Neural cell (in vitro differentiated cells): Measurements from ENCODE around the gene DHH. TPM values are rescaled to one million over a fixed set of nuclear protein-coding genes. Genes with fewer than 3 reads are reported as not detected.

ENCODE experiments used
- H2AFZ ChIP-seq: fragments of 200-600, 300-800 bp; sonication (generic), shearing (Covaris generic); 2 replicates; pipeline ENCODE4 v1.6.0; 2014; ENCODE audit warnings: low read depth, mild to moderate bottlenecking, antibody characterized with exemption, low read length, moderate library complexity
- H3F3A ChIP-seq: fragments of 200-600 bp; shearing (Covaris generic); 2 replicates; pipeline ENCODE4 v1.6.1; 2016; ENCODE audit warnings: mild to moderate bottlenecking, moderate library complexity, mixed read lengths, antibody characterized with exemption, low read length; ENCODE audit not compliant: insufficient read depth, poor library complexity, severe bottlenecking
- H3K27ac ChIP-seq: fragments of 200-600, 300-800 bp; sonication (generic), shearing (Covaris generic); 2 replicates; pipeline ENCODE4 v1.5.1; 2014; ENCODE audit warnings: mild to moderate bottlenecking, low read length, moderate library complexity
- H3K27me3 ChIP-seq: fragments of 300-800, 200-600 bp; sonication (generic), shearing (Covaris generic); 2 replicates; pipeline ENCODE4 v1.6.0; 2014; ENCODE audit warnings: mild to moderate bottlenecking, low read depth, low read length, moderate library complexity; ENCODE audit not compliant: insufficient read depth
- H3K36me3 ChIP-seq: fragments of 300-800, 200-600 bp; sonication (generic), shearing (Covaris generic); 2 replicates; pipeline ENCODE4 v1.5.1; 2014; ENCODE audit warnings: mild to moderate bottlenecking, antibody characterized with exemption, low read length, moderate library complexity; ENCODE audit not compliant: insufficient read depth
- H3K4me2 ChIP-seq: fragments of 300-800, 200-600 bp; sonication (generic), shearing (Covaris generic); 2 replicates; pipeline ENCODE4 v1.6.0; 2014; ENCODE audit warnings: mild to moderate bottlenecking, low read length
- H3K4me3 ChIP-seq: fragments of 300-800, 200-600 bp; sonication (generic), shearing (Covaris generic); 2 replicates; pipeline ENCODE4 v1.5.1; 2014; ENCODE audit warnings: mild to moderate bottlenecking, low read length, moderate library complexity
- H3K79me2 ChIP-seq: fragments of 200-600 bp; shearing (Covaris generic); replicated peaks from 2 replicates; pipeline ENCODE4 v1.6.0; 2014; ENCODE audit warnings: mild to moderate bottlenecking, low read length, moderate library complexity; ENCODE audit not compliant: insufficient read depth
- H3K9ac ChIP-seq: fragments of 300-800, 200-600 bp; sonication (generic), shearing (Covaris generic); 2 replicates; pipeline ENCODE4 v1.6.1; 2016; ENCODE audit warnings: mild to moderate bottlenecking, low read length, mixed read lengths
- H3K9me2 ChIP-seq: fragments of 200-600 bp; shearing (Covaris generic); 2 replicates; pipeline ENCODE4 v1.6.1; 2016; ENCODE audit warnings: mild to moderate bottlenecking, low read length, mixed read lengths; ENCODE audit not compliant: insufficient read depth
- H3K9me3 ChIP-seq: fragments of 200-600, 300-800 bp; sonication (generic), shearing (Covaris generic); 2 replicates; pipeline ENCODE4 v1.6.1; 2016; ENCODE audit warnings: mild to moderate bottlenecking, mixed run types, low read length, moderate library complexity, mixed read lengths
- H4K20me1 ChIP-seq: fragments of 200-600 bp; shearing (Covaris generic); 2 replicates; pipeline ENCODE4 v1.6.1; 2016; ENCODE audit warnings: mild to moderate bottlenecking, mixed run types; ENCODE audit not compliant: insufficient read depth
- EZH2 ChIP-seq: fragments of 200-600, 300-800 bp; shearing (Covaris generic), sonication (generic); IDR thresholded peaks from 2 replicates; pipeline ENCODE4 v1.6.1; 2014; ENCODE audit warnings: antibody characterized with exemption, low read length, borderline replicate concordance, mild to moderate bottlenecking; ENCODE audit not compliant: insufficient read depth, poor library complexity, severe bottlenecking
- MXI1 ChIP-seq: fragments of 450-650 bp; conservative IDR thresholded peaks from 2 replicates; pipeline ENCODE4 v1.6.1; 2014; ENCODE audit warnings: antibody characterized with exemption, mild to moderate bottlenecking; ENCODE audit not compliant: poor library complexity, severe bottlenecking
- POLR2AphosphoS5 ChIP-seq: IDR thresholded peaks from 2 replicates; pipeline ENCODE4 v1.6.1; 2012
- RAD21 ChIP-seq: fragments of 450-650 bp; conservative IDR thresholded peaks from 2 replicates; pipeline ENCODE4 v1.6.1; 2014; ENCODE audit warnings: antibody characterized with exemption, mild to moderate bottlenecking, moderate library complexity
- polyA plus RNA-seq: library from polyadenylated mRNA; depleted of rRNA; stranded (reverse); fragments of >200 nt; gene quantifications from 2 replicates; pipeline ENCODE4 v1.2.3, GENCODE V29; 2014
- TF ChIP-seq, protein P1 (sequence below): IDR thresholded peaks from 2 replicates; pipeline ENCODE4 v1.6.1; 2012; ENCODE audit warnings: borderline replicate concordance
- TF ChIP-seq, protein P2 (sequence below): fragments of 450-650 bp; IDR thresholded peaks from 2 replicates; pipeline ENCODE4 v1.5.1; 2014; ENCODE audit warnings: antibody characterized with exemption, mild to moderate bottlenecking, moderate library complexity; ENCODE audit not compliant: poor library complexity, severe bottlenecking

The DHH gene
- polyA plus RNA-seq, 1 donor from 2014 or later: 0.66 TPM

DNA sequence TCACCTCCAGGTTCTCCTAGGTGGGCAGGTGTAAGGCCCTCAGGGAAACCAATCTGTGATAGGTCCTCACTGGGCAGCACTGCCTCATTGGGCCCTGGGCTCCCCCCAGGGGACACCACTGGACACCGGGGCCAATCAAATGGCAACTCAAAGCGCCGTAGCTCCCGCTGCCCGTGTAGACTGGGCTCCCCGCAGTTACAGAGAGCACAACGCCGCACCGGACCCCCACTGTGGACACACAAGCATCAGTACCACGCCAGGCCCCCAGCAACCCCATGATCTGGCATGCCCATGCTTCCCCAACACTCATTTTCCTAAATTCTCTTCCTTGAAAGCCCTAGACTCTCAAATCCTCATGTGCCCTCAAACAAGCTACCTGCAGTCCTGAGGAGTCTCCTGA is 40.1 kb downstream of the DHH start:
- Histone ChIP-seq H3F3A (no peaks in the 10 kb centered on the region), H3K9ac (no peak overlapping the region), H4K20me1 (peaks cover 28% of the 10 kb centered on the region), H3K9me3 (no peaks in the 10 kb centered on the region), H3K36me3 (no peaks in the 10 kb centered on the region), H3K27ac (no peak overlapping the region), H3K9me2 (no peaks in the 10 kb centered on the region), H2AFZ (no peak overlapping the region), H3K4me2 (no peak overlapping the region), H3K27me3 (no peaks in the 10 kb centered on the region), H3K4me3 (no peak overlapping the region), H3K79me2 (peaks cover 52% of the 10 kb centered on the region)
- TF ChIP-seq MXI1 (no peak), RAD21 (no peak), POLR2AphosphoS5 (no peak), EZH2 (no peak)
- TF ChIP-seq, protein P1, sequence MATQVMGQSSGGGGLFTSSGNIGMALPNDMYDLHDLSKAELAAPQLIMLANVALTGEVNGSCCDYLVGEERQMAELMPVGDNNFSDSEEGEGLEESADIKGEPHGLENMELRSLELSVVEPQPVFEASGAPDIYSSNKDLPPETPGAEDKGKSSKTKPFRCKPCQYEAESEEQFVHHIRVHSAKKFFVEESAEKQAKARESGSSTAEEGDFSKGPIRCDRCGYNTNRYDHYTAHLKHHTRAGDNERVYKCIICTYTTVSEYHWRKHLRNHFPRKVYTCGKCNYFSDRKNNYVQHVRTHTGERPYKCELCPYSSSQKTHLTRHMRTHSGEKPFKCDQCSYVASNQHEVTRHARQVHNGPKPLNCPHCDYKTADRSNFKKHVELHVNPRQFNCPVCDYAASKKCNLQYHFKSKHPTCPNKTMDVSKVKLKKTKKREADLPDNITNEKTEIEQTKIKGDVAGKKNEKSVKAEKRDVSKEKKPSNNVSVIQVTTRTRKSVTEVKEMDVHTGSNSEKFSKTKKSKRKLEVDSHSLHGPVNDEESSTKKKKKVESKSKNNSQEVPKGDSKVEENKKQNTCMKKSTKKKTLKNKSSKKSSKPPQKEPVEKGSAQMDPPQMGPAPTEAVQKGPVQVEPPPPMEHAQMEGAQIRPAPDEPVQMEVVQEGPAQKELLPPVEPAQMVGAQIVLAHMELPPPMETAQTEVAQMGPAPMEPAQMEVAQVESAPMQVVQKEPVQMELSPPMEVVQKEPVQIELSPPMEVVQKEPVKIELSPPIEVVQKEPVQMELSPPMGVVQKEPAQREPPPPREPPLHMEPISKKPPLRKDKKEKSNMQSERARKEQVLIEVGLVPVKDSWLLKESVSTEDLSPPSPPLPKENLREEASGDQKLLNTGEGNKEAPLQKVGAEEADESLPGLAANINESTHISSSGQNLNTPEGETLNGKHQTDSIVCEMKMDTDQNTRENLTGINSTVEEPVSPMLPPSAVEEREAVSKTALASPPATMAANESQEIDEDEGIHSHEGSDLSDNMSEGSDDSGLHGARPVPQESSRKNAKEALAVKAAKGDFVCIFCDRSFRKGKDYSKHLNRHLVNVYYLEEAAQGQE: no peak
- TF ChIP-seq, protein P2, sequence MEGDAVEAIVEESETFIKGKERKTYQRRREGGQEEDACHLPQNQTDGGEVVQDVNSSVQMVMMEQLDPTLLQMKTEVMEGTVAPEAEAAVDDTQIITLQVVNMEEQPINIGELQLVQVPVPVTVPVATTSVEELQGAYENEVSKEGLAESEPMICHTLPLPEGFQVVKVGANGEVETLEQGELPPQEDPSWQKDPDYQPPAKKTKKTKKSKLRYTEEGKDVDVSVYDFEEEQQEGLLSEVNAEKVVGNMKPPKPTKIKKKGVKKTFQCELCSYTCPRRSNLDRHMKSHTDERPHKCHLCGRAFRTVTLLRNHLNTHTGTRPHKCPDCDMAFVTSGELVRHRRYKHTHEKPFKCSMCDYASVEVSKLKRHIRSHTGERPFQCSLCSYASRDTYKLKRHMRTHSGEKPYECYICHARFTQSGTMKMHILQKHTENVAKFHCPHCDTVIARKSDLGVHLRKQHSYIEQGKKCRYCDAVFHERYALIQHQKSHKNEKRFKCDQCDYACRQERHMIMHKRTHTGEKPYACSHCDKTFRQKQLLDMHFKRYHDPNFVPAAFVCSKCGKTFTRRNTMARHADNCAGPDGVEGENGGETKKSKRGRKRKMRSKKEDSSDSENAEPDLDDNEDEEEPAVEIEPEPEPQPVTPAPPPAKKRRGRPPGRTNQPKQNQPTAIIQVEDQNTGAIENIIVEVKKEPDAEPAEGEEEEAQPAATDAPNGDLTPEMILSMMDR: no peak

DNA sequence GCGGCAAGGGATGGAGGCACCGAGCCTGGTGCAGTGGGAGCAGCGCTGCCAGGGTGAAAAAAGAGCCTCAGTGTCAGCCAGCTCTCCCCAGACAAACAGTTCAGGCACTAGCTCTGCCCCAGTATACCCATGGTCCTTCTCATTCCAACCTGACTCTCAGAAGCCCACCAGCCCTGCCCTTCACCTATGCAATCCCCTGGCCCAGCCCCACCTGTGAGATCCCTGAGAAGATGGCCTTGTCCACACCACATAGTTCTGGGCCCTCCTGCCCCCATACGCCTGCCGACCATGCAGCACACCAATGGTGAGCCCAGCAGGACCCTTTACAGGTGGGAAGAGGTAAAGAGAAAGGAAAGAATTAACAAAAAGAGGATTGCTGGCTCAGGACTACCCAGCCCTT is 40.5 kb downstream of the DHH start:
- no peak for TF ChIP-seq MXI1
- TF ChIP-seq, protein P2: no peak
- H3K36me3 ChIP-seq: no peaks in the 10 kb centered on the region
- H3K4me3 ChIP-seq: no peak overlapping the region
- no peak overlapping the region for H3K27ac ChIP-seq
- no peak overlapping the region for H3K4me2 ChIP-seq
- H3K9me3 ChIP-seq: no peaks in the 10 kb centered on the region
- H3K27me3 ChIP-seq: no peaks in the 10 kb centered on the region
- no peak overlapping the region for H2AFZ ChIP-seq
- H3K79me2 ChIP-seq: peaks cover 48% of the 10 kb centered on the region
- H4K20me1 ChIP-seq: peaks cover 28% of the 10 kb centered on the region
- H3F3A ChIP-seq: no peaks in the 10 kb centered on the region
- H3K9ac ChIP-seq: no peak overlapping the region
- H3K9me2 ChIP-seq: no peaks in the 10 kb centered on the region
